ENCODE results near the gene GNAI1. TPM values are rescaled to one million over a fixed set of nuclear protein-coding genes. Genes with fewer than 3 reads are reported as not detected.

Gene GNAI1
- total RNA-seq, 1 donor from 2014 or later = 50.6 TPM

DNA sequence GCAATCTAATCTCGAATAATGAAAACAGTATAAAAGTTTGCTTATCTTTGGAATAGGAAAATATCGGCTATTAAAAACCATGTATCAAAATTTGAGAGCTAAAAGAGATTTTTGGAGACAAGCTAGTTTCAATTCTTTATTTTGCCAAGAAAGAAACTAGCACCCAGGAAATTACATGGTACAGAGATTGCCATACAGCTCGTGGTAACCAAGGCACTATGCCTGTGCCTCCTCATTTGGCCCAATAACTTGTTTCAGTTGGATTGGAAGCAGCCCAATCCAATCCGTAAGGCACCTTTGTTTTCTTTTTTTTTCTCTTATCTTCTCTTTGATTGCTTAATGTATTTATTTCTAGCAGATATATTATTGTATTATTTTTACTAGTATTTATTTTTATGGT lies 55.0 kb downstream of the GNAI1 start:
- H3K27ac ChIP-seq = no peak overlapping the region
- H3K4me1 ChIP-seq = peaks cover 29% of the 10 kb centered on the region
- H3K36me3 ChIP-seq = no peaks in the 10 kb centered on the region
- TF ChIP-seq, protein P1, sequence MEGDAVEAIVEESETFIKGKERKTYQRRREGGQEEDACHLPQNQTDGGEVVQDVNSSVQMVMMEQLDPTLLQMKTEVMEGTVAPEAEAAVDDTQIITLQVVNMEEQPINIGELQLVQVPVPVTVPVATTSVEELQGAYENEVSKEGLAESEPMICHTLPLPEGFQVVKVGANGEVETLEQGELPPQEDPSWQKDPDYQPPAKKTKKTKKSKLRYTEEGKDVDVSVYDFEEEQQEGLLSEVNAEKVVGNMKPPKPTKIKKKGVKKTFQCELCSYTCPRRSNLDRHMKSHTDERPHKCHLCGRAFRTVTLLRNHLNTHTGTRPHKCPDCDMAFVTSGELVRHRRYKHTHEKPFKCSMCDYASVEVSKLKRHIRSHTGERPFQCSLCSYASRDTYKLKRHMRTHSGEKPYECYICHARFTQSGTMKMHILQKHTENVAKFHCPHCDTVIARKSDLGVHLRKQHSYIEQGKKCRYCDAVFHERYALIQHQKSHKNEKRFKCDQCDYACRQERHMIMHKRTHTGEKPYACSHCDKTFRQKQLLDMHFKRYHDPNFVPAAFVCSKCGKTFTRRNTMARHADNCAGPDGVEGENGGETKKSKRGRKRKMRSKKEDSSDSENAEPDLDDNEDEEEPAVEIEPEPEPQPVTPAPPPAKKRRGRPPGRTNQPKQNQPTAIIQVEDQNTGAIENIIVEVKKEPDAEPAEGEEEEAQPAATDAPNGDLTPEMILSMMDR (IDR thresholded peaks at IDR 0.05) = no peak
- no peak for TF ChIP-seq POLR2AphosphoS5 (IDR thresholded peaks at IDR 0.05; ENCODE audit: insufficient read depth in 1 of 2, low read depth in 1 of 2)
- no peak for TF ChIP-seq POLR2A (IDR thresholded peaks at IDR 0.05)
- no peak overlapping the region for H3K4me3 ChIP-seq
- no peak for DNase-seq (ENCODE audit: extremely low spot score in 2 of 2)
- intact Hi-C loops (cut with DNase I) = no loop called here
- no peaks in the 10 kb centered on the region for H3K27me3 ChIP-seq
- no peaks in the 10 kb centered on the region for H3K9me3 ChIP-seq

DNA sequence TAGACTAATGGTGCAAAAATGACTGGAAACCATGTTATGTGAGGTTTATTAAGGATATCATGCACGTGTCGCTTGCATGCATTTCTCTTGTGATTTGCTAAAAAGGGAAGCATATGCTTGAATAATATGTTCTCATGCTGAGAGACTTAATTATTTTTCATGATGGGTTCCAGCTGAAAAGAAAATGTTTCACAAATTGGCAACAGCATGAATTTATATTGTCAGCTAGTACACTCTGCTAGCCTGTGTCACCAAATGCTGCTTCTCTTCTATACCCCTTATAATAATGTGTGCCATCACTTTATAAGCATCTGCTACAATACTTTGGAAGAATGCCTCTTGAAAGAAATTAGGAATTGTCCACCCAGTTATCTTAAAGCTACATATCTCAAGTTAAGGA lies 63.0 kb downstream of the GNAI1 start:
- Histone ChIP-seq H3K27ac (no peak overlapping the region), H3K27me3 (no peaks in the 10 kb centered on the region), H3K9me3 (no peaks in the 10 kb centered on the region), H3K4me3 (no peak overlapping the region), H3K4me1 (peaks cover 11% of the 10 kb centered on the region), H3K36me3 (no peaks in the 10 kb centered on the region)
- no peak for DNase-seq (ENCODE audit: extremely low spot score in 2 of 2)
- TF ChIP-seq POLR2AphosphoS5 (IDR thresholded peaks at IDR 0.05; ENCODE audit: insufficient read depth in 1 of 2, low read depth in 1 of 2) = no peak
- TF ChIP-seq, protein P1 (IDR thresholded peaks at IDR 0.05) = no peak
- intact Hi-C loops (cut with DNase I) = no loop called here

DNA sequence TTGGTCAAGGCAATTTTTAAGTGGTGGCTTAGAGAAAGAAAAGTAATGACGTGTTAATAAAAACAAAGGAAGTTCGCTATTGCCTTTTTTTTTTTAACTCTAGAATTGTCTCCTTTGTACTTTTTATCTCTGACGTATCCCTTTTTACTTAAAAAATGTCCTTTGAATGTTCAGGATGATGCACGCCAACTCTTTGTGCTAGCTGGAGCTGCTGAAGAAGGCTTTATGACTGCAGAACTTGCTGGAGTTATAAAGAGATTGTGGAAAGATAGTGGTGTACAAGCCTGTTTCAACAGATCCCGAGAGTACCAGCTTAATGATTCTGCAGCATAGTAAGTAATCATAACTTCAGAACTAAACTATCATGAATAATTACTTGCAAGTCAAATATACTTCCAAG lies 64.4 kb downstream of the GNAI1 start:
- Histone ChIP-seq H3K27me3 (no peaks in the 10 kb centered on the region), H3K4me3 (no peak overlapping the region), H3K9me3 (no peaks in the 10 kb centered on the region), H3K36me3 (no peaks in the 10 kb centered on the region), H3K27ac (no peak overlapping the region), H3K4me1 (peaks cover 11% of the 10 kb centered on the region)
- TF ChIP-seq, protein P1 (IDR thresholded peaks at IDR 0.05) = no peak
- TF ChIP-seq POLR2A (IDR thresholded peaks at IDR 0.05) (no peak), POLR2AphosphoS5 (IDR thresholded peaks at IDR 0.05; ENCODE audit: insufficient read depth in 1 of 2, low read depth in 1 of 2) (no peak)
- intact Hi-C loops (cut with DNase I) = no loop called here
- DNase-seq (ENCODE audit: extremely low spot score in 2 of 2) = no peak

DNA sequence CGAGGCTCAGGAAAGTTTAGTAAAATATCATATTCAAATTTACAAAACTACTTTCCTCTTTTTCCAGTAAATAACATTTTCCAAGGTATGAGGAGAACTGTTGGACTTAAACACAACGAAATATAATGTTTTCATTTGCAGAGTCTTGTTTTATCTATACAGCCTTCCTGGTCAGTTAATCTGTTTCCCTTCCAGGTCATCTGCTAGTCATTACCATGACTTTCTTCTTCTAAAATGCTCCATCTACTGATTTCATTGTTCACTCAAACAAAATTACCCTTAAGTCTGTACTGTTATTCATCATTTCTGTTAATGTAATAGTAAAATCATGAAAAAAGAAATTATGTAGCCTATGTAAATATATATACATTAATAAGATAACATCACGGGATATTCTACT lies 69.8 kb downstream of the GNAI1 start:
- H3K27me3 ChIP-seq = no peaks in the 10 kb centered on the region
- no peak overlapping the region for H3K4me3 ChIP-seq
- no peak for TF ChIP-seq POLR2A (IDR thresholded peaks at IDR 0.05)
- no peak for TF ChIP-seq POLR2AphosphoS5 (IDR thresholded peaks at IDR 0.05; ENCODE audit: insufficient read depth in 1 of 2, low read depth in 1 of 2)
- TF ChIP-seq, protein P1 (IDR thresholded peaks at IDR 0.05) = no peak
- H3K9me3 ChIP-seq = no peaks in the 10 kb centered on the region
- no peak overlapping the region for H3K27ac ChIP-seq
- peaks cover 0 to 3% of the 10 kb centered on the region in 2 donors for H3K36me3 ChIP-seq
- H3K4me1 ChIP-seq = peaks cover 4% of the 10 kb centered on the region
- intact Hi-C loops (cut with DNase I) = no loop called here
- no peak for DNase-seq (ENCODE audit: extremely low spot score in 2 of 2)

DNA sequence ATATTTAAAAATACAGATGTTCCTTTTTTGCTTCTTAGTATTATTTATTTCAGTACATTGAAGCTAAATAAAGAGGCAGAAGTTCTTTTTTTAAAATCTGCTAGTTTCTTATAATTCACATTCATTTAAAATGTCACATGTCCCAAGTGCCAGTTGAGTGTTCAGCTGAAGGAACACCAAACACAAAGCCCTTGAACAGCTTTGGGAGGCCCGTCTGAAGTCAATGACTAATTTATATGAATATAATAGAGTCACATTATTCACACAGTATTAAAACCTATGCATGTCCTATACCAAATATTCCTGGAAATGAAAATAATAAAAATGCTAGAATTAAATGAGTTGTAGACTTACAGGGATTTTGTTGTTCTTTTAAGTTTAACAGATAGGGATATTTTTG lies 70.3 kb downstream of the GNAI1 start:
- DNase-seq (ENCODE audit: extremely low spot score in 2 of 2) = no peak
- no peaks in the 10 kb centered on the region for H3K27me3 ChIP-seq
- TF ChIP-seq POLR2AphosphoS5 (IDR thresholded peaks at IDR 0.05; ENCODE audit: insufficient read depth in 1 of 2, low read depth in 1 of 2) (no peak), POLR2A (IDR thresholded peaks at IDR 0.05) (no peak)
- TF ChIP-seq, protein P1 (IDR thresholded peaks at IDR 0.05) = no peak
- intact Hi-C loops (cut with DNase I) = no loop called here
- H3K27ac ChIP-seq = no peak overlapping the region
- H3K4me3 ChIP-seq = no peak overlapping the region
- peaks cover 0 to 3% of the 10 kb centered on the region in 2 donors for H3K36me3 ChIP-seq
- H3K4me1 ChIP-seq = no peaks in the 10 kb centered on the region
- no peaks in the 10 kb centered on the region for H3K9me3 ChIP-seq

Data from vagina (tissue), 2 donors.